Measurements from ENCODE around the gene SCTR.
"Not testable (repeated sequence)": the region's sequence is repeated elsewhere in the genome, so short reads cannot be mapped to it uniquely, and the experiment has no call there.

Gene SCTR

DNA sequence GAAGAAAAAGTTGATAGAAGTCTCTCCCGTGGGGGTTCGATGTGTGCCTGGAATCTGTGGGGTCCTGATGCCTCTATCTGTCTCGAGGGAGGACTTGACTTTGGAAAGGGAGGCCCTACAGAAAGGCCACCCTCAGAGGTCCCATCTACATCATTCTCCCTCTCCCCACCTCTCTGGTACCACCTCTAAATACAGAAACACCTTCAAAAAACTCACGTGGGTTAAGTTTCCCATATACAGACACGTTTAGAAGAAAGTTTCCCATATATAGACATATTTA is 97.9 kb downstream of the SCTR start:
- DNase-seq, result no peak

DNA sequence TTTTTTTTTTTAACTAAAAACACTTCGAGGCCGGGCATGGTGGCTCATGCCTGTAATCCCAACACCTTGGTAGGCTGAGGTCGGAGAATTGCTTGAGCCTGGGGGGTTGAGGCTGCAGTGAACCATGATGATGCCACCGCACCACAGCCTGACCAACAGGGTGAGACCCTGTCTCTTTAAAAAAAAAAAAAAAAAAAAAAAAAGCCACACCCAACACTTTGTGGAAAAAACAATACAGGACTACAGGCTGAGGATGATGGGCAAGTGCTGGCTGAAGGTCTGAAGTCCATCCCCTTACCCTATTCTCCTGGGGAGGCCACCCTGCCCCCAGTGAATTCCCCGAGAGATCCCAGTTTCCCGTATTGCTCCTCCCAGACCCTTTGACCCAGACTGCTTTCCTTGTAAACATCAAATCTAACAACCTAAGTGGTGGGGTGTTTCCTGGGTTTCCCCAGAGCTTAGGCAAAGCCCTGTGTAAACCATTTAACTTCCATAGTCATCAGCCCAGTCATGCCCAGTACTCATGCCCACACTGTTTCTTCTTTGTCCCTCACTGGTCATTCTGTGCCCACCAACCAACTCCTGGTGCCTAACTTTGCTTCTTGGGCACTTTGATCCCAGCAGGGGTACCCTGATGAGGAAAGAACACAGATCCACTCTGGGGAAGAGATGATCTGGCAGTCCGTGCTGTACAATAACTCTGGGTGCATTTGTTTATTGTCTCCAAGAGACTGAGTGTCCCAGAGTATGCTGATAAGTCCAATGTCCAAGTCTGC is 98.5 kb downstream of the SCTR start:
- DNase-seq, result no peak

DNA sequence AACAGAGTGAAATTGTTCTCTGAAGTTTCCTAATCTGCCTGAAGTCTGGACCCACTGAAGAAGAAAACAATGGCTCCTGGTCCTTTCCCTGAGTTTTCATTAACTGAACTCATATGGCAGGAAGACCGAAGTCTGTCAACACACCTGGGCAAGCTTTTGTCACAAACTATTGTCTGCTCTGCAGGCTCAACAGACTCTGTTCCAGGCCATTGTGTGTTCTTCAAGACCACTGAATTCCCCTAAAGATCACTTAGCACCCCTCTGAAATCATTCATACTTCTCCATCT is 99.2 kb downstream of the SCTR start:
- DNase-seq, result no peak

DNA sequence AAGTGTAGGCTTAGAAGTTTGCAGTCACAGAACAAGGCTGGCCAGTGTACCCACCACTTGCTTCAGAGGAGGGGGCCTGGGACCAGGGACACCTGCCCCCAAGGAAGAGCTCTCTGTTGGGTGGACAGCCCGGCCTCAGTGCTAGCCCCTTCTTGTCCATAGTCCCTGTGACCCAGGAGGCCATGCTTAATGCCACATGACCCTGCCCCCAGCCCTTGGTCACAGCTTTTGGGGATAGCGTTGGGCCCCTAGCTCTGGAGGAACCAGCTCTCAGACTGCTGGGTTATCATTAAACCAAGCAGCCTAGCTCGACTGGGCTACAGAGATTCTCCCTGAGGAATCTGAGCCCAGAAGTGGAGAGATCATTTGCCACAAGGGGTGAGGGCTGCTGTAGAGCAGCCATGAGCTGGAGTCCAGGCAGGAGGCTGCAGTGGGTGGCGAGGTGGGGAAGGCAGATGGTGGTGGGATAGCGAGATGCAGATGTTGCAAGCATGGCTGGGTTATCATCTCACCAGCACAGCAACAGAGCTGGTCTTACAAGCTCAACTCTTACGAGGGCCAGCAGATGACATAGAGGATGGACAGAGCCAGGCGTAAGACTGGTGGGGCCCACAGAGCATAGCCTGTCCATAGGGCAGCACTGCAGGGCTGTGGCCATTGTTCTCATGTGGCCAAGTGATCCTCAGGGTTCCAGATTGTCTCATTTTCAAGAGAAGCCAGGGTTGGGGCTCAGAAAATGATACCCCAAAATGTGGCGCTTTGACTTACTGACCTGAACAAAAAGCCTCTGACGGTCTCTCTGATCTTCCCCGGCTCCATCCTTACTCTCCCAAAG is 99.8 kb downstream of the SCTR start:
- no peak for DNase-seq

DNA sequence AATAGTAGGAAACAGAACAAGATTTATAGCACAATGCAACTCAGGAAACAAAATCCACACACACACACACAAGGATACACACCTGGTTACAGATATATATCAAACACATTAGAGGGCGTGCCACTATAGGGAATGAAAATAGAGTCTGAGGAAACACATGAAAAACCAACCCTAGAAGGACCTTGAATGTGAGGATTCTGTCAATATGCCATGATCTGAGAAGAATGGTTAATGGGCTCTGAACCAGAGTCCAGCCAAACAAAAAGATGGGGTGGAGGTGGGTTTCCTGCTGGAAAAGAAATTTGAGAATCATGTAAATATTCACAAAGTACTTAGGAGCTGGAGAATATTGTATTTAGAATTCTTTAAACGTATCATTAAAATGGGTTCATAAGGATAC is 100.5 kb downstream of the SCTR start:
- no peak for DNase-seq

DNA sequence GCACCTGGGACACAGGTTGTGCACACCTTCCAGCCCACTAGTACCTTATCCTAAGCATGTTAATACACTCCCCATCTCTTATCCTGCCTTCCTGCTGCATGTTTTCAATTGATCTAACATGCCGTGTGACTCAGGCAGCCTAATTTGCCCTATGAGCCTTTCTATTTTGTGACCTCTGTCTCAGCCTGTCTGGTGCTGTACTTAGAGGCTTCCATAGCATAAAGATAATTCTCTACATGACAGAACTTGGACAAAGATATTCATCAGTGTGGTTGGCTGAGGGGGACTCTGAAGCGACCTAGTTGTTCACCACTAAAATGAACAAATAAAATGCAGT is 101.2 kb downstream of the SCTR start:
- no peak for DNase-seq

DNA sequence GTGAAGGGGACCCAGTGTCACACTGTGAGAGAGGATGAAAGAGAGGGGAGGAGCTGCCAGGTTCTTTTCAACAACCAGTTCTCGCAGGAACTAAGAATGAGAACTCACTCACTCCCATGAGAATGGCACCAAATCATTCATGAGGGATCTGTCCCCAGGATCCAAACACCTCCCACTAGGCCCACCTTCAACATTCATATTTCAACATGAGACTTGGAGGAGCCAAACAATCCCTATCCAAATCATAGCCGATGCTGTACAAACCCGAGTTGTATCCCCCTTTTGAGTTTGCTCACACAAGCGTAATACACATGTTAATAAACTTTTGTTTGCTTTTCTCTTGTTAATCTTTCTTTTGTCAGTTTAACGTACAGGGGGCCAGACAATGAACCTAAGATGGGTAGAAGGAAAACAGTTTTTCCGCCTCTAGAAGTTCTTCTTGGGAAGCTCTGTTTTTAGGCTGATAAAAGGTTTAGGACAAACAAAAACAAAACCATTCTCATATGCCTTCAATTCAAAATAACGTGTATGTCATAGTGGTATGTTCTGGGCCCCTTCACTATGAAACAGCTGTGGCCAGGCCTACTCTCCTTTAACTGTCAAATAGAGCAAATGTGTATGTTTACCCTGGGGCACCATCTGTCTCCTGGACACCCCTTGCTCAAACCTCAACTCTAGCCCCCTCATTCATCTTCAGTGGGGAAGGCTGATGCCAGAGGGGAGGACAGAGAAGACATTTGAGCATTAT is 101.7 kb downstream of the SCTR start:
- no peak for DNase-seq

DNA sequence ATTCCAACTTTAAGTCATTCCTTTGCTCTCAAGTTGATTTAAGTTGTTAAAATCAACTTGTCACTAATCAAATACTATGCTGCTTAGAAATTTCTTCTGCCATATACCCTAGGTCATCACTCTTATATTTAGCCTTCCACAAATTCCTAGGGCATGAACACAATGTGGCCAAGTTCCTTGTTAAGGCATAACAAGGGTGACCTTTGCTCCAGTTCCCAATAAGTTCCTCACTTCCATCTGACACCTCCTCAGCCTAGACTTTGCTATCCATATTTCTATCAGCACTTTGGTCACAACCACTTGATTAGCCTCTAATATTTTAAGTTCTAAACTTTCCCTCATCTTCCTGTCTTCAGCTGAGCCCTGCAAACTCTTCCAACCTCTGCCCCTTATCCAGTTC is 102.5 kb downstream of the SCTR start:
- no peak for DNase-seq

DNA sequence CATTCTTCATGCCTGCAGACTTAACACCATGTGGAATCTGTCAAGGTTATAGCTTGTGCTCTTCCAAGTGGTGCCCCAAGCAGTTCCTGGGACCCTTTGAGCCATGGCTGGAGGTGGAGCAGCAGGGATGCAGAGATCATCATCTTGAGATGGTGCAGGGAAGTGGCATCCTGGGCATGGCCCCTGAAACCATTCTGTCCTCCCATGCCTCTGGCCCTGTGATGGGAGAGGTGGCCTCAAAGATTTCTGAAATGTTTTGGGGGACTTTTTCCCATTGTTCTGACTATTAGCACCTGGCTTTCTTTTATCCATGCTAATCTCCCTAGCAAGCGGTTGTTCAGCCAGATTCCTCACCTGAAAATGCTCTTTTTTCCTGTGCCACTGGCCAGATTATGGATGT is 103.0 kb downstream of the SCTR start:
- no peak for DNase-seq

DNA sequence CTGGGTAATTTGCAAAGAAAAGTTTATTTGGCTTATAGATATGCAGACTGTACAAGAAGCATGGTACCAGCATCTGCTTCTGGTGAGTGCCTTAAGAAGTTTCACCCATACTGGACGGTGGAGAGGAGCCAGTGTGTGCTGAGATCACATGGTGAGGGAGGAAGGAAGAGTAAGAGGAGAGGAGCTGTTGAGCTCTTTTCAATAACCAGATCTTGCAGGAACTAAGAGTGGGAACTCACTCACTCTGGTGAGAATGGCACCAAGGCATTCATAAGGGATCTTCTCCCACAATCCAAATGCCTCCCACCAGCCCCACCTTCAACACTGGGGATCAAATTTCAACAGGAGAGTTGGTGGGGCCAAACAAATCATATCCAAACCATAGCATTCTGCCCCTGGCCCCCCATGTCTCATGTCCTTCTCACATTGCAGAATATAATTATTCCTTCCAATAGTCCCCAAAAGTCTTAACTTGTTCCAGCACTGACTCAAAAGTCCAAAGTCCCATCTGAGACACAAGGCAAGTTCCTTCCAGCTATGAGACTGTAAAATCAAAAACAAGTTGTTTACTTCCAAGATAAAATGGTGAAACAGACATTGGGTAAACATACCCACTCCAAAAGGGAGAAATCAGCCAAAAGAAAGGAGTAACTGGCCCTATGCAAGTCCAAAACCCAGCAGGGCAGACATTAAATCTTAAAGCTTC is 104.3 kb downstream of the SCTR start:
- DNase-seq, result no peak

DNA sequence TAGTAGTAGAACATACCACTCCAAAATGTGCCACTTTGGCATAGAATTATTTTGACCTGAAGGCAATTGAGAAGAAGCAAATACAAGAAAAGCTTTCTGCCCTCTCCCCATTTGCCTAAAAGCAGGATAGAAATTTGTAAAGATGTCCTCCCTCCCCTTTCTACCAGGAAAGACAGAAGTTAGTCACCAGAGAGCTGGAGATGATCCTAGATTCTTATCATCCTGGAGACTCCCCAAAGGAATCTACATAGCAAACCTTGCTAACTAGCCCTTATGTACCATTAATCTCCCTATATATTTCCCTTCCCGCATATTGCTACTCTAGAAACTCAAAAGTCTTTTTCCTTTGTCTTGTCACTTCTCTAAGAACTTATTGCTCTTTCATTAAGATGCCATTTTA is 105.2 kb downstream of the SCTR start:
- no peak for DNase-seq

DNA sequence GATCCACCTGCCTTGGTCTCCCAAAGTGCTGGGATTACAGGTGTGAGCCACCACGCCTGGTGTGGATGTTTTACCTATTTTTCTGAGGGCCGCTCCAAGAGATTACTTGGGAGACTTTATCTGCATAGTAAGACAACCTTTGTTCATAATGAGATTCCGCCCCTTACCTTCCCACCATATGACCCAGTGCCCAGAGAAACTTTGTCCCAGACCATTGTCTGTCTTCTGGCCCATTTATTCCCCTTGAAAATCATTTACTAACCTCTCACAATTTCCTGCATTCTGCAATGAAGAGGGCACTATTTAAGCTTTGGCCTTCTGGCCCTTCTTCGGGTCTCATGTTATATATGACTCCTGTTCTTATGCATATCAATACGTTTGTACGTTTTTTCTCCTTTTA is 106.4 kb downstream of the SCTR start:
- DNase-seq, result no peak

DNA sequence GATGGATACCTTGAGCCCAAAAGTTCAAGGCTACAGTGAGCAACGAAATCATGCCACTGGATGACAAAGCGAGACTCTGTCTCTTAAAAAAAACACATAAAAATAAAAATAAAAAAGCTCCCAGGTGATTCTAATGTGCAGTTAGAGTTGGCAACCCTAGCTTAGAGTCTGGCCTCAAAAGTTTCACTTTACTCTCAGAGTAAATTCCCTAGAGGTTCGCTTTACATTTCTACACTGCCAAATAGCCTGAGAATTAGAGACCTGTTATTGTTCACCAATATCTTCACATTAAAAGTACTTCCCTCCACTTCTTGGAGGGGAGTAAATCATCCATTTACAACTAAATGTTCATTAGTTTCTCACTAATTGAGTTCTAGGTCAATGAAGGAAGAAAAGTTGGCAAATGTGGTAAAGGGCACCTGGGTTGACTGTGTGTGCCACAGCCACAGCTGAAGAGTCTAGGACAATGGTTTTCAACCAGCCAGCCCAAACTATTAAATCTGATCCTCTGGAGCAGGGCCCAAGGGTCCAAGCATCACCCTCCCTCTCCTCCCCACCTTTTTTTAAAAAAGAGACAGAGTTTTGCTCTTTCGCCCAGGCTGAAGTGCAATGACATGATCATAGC is 107.9 kb downstream of the SCTR start:
- no peak for DNase-seq

DNA sequence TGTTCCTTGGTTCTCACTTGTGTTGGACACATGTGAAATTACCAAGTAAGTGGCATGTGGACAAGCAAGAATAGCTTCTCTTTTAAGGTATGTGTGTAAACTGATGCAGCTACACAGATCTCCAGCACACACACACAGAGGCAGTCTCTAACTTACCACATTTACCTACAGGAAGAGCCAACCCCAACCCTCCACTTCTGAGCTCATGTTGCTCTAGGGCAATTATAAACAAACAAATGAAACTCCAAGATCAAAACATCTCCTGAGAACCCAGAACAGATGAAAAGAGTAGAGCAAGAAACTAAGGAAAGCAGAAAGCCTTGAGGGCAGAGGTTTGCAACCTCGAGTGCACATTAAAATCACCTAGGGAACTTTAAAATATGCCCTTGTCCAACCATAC is 108.7 kb downstream of the SCTR start:
- no peak for DNase-seq

DNA sequence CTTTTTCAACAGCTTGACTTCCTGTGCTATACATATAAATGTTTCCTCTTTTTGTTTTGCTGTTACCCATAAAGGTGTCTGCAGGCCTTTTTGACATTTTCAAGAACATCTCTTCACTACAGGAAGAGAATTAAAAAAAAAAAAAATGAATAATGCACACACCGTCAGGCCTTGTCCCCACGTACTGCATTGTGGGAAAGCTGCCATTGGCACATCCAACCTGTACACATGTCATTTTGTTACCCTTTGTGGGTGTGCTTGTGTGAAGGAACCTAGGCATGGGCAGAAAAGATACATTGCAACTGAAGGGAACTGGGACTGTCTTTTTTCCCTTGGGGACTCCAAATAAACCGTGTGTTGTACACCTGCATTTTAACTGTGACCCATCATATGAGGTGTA is 109.4 kb downstream of the SCTR start:
- no peak for DNase-seq

DNA sequence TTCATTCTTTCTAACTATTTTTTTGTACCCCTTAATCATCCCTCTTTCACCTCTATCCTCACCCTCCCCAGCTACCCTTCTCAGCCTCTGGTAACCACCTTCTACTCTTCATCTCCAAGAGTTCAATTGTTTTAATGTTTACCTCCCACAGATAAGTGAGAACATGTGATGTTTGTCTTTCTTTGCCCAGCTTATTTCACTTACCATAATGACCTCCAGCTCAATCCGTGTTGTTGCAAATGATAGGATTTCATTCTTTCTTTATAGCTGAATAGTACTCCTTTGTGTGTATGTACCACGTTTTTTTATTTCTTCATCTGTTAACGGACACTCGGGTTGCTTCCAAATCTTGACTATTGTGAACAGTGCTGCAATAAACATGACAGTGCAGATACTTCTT is 114.8 kb downstream of the SCTR start:
- DNase-seq, result no peak

DNA sequence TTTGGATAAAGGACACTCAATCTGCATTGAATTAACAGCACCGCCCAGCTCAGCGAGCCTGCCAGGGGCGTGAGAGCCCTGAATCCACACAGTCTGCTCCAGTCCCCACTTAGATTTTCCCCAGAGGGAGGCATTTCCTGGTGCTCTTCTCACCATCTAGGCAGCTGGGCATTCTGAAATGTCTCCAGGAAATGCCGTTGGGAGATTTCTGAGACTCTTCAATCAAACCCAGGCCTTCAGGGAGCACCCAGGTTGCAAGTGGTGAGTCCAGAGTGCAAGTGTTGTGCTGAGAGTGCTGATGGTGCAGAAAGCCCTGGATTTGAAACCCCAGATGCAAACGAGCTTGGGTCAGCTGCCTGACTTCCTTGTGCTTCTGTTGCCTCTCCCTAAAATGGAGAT is 116.1 kb downstream of the SCTR start:
- no peak for DNase-seq

DNA sequence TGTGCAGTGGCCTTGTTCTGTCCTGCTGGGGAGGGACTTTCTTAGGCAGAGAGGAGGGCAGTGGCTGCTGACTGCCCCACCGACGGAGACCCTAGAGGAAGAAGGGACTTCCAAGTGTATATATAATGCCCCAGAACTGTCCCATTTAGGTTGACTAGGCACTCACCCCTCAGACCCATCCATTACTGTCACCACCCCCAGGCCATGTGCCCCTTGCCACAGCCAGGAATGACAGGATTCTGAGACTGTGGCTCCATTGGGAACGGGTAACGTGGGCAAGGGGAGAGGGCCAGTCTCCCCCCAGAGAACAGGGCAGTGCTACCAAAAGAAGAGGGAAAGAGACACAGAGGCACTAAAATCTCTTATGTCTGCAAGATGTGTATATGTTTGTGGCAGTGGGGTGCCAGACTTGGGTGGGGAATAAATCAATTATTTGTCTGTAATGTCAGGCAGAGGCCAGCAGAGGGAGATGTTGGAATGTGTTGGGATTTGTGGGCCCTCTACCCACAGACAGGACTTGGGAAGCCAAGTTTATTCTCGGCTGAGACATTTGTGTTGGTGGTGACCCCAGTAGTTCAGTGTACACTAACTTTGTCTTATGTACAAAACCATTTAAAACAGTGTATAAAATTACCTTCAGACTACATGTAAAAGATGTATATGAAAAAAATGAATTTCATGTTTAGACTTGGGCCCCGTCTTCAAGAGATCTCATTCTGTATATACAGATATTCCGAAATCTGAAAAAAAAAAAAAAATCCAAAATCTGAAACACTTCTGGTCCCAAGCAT is 116.7 kb downstream of the SCTR start:
- DNase-seq, result peak; percentile 52

DNA sequence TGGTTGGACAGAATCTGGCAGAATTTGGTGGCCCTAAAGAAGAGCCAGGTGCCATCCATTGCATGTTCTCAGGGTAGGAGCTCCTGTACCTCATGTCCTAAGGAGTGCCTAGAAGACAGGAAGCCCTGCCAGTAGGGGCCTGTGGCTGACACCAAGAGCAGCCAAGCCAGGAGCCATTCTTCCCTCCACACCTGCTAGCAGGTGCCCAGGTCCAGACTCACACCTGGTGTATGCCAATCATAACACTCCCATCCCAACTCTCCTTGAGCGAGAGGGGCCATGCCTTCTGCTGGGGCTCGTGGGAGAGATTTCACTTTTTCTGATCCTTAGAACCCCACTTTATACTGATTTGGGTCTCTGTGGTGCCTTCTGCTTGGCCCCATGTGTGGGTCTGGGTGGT is 119.1 kb downstream of the SCTR start:
- DNase-seq, result no peak

DNA sequence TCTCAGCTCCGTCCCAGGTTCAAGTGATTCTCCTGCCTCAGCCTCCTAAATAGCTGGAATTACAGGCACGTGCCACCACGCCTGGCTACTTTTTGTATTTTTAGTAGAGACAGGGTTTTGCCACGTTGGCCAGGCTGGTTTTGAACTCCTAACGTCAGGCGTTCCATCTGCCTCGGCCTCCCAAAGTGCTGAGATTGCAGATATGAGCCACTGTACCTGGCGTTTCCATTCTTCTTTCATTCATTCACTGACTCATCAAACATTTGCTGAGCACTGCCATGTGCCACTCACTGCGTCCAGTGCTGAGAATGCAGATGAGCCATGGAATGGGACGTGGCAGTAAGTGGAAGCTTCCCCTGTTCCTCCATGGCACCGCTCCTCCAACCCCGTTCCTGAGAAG is 120.7 kb downstream of the SCTR start:
- not testable (repeated sequence) for DNase-seq

DNA sequence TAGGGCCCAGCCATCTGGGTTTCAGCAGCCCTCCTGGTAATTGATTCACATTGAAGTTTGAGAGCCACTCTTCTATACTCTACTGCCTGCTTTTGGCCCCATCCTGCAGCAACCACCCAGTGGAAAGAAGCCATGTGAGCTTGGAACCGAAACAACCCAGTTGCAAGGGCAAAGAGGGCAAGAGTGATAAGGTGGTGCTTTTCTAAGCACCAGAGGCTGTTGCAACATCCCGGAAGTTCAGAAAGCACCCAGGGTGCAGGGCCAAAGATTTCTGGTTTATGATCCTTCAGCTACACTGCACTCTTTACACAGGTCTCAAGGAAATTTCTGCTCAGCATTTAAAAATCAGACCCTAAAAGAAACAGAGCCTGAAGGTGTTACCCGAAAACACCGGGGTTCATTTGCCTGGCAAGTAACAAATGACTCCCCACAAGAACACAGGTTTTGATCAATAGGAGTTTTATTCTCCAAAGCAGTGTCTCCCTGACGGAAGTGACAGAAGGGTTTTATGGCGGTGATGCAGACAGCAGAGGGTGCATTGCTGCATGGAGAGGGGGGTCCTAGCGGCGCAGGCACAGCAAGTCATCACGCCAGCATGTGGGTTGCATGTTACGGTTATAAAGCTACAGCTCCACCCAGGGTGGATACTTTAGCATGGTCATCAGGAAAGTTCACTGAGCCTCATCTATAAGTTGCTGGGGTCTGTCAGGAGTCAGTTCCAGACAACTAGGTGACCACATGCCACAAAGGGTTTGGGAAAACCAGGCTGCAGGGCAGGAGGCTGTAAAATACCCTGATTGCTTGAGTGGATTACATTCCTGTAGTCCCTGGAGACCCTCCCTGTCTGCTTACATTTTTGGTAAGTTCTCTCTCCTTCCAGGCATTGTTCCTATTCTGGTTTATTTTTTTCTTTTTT is 121.4 kb downstream of the SCTR start:
- DNase-seq, result no peak

All from stimulated activated CD4-positive, alpha-beta T cell treated with anti-CD3 and anti-CD28 coated beads, Interleukin-15, amount 100 ng/mL, for 24 hours (primary cell).